Cerebellar cortex (tissue), 1 donor: Measurements from ENCODE around the gene TMEM258.

Experiments
- DNase-seq: peaks from one replicate; pipeline ENCODE4 v3.0.0-alpha.2; 2015; ENCODE audit warnings: low spot score

Gene TMEM258

DNA sequence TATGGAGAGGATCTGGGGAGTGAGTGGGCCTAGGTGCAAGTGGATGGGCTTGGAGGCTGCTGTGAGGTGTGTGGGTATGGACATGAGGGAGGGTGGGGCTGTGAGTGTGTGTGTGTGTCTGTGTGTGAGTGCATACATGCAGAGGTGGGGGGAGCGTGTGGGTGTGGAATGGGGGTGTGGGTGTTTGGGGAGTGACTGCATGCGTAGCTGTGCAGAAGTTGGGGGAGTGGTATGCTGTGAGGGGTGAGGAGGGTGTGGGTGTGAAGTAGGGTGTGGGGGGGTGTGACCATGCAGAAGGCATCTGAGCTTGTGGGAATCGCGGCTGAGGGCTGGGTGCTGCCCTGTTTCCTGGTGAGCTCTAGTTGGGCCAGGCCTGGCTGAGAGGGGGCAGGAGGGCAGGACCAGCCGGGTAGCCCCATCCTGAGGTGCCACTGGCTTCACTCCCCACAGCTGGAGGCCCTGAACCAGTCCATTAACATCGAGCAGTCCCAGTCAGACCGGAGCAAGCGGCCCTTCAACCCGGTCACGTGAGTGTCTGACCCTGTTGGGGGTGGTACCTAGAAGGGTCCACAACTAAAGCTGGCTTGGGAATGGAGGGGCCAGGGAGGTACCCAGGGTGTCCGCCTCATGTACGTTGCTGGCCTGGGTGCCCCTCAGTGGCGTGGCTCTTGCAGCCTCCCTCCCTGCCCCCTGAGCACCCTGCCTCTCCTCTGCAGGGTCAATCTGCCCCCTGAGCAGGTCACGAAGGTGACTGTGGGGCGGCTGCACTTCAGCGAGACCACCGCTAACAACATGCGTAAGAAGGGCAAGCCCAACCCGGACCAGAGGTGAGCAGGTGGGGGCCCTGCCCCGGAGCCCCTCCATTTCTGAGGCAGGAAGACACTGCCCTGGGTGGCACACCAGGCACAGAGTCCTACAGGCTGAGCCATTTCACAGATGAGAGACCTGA lies 16.5 kb downstream of the TMEM258 start:
- no peak for DNase-seq

DNA sequence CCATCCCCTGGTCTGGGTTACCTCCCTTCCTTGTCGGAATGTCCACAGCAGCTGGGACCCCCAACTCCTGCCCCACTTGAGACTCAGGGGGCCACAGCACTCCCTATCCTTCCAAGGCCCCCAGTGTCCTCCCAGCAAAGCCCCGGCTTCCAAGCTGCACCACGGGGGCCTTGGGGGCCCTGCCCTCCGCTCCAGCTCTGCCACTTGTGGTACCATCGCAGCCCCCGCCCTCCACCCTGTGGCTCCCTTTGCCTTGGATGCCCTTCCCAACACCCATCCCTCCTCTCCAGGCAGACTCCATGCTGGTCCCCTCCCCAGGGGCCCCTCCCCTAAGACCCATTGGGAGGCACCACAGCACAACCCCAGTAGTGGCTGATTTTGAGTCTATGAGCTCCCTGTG lies 17.3 kb downstream of the TMEM258 start:
- DNase-seq: no peak

DNA sequence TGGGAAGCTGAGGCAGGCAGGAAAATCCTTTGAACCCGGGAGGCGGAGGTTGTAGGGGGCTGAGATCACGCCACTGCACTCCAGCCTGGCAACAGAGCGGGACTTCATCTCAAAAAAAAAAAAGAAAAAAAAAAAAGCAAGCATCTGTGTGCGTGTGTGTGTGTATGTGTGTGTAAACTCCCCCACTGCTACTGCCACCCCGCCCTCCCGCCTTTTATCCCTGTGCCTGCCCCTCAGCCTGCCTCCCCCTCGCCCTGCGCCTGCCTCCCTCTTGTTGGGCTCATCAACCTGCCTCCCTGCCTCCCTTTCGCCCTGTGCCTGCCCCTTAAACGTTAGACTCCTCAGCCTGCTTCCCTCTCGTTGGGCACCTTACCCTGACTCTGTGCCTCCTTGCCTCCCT lies 18.0 kb downstream of the TMEM258 start:
- no peak for DNase-seq

DNA sequence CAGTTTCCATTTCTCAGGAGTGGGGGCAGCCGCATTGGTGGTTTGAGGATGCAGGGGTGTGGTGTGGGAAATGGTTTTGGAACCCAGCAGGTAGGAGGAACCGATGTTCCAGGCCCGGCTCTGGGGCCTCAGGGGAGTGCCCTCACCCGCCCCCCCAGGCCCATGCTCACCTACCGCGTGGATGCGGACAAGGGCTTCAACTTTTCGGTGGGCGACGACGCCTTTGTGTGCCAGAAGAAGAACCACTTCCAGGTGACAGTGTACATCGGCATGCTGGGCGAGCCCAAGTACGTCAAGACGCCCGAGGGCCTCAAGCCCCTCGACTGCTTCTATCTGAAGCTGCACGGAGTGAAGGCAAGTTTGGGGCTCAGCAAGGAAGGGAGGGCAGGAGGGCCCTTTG lies 18.6 kb downstream of the TMEM258 start:
- no peak for DNase-seq

DNA sequence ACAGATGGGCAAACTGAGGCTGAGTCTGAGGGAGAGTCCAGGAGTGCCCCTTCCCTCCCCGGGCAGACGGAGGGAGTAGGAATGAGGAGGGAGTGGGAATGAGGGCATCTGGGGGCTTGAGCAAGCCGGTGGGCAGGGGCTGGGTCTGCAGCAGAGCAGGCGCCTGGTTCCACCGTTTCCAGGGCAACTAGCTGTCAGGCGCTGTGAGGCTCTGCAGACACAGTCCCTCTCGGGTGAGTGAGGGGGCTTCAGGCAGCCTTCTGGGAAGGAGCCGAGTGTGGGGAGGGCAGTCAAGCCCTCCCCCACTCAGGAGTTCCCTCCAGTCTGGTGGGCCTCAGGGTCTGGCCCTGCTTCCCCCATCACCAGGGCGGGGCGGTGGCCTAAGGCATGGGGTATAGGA lies 19.0 kb downstream of the TMEM258 start:
- DNase-seq: no peak

DNA sequence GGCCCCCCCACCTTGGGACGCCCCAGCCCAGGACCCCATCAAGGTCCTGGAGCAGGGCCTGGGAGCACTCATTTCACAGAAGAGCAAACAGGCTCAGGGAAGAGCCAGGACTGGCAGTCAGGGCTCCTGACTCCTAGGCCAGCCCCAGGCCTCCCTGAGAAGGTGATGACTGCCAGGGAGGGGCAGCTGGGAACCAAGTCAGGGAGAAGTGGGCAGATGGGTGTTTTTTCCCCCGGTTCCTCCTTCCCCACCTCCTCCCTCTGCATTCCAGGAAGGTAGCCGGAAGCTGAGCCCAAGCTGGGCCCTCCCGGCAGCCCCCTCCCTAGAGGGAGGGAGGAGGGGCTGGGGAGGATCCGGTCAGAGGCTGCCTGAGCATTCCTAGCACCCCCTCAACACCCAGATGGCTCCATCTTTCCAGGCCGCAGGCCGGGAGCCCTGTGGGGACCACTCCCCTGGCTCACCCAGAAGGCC lies 20.4 kb downstream of the TMEM258 start:
- no peak for DNase-seq

DNA sequence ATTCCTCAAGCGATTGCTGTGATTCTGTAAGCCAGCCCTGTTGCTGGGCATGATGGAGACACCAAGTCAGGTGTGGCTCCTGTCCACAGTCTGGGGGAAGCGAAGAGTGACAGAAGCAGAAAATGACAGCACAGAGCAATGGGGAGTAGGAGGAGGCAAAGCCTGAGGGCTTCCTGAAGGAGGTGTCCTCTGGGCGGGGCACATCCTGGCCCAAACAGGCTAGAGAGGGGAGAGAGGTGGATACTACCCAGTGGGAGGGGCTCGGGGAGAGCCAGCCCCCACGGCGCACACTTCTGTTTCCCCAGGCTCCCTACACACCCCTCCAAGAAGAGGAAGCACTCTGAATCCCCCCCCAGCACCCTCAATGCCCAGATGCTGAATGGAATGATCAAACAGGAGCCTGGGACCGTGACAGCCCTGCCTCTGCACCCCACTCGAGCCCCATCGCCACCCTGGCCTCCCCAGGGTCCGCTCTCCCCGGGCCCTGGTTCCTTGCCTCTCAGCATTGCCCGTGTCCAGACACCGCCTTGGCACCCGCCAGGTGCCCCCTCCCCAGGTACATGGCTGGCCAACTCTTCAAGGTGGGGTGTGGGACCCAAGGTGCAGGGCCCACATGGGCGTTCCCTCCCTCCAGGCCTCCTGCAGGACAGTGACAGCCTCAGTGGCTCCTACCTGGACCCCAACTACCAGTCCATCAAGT lies 21.1 kb downstream of the TMEM258 start:
- no peak for DNase-seq

DNA sequence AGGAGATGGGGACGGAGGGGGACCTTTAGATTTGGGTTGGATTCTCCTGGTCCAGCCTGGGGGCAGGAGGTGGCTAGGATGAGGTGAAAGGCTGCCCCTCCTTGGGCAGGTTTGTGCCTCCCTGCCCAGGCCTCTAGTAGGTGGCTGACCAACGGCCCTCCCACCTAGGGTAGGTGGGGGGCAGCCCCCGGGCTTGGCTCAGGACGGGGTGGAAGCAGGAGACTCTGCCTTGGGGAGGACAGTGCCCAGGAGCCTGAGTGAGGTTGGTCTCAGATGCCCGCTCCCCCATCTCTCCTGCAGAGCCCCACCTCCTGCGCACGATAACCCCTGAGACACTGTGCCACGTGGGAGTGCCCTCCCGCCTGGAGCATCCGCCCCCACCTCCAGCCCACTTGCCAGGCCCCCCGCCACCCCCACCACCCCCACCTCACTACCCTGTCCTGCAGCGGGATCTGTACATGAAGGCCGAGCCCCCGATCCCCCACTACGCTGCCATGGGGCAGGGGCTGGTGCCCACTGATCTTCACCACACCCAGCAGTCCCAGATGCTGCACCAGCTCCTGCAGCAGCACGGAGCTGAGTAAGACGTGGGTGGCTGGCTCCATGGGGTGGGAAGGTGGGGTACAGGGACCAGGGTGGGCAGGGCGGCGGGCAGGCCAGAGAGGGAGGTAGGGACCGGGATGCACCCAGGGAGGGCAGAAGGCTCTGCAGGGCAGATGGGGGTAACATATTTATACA lies 22.3 kb downstream of the TMEM258 start:
- DNase-seq: no peak

DNA sequence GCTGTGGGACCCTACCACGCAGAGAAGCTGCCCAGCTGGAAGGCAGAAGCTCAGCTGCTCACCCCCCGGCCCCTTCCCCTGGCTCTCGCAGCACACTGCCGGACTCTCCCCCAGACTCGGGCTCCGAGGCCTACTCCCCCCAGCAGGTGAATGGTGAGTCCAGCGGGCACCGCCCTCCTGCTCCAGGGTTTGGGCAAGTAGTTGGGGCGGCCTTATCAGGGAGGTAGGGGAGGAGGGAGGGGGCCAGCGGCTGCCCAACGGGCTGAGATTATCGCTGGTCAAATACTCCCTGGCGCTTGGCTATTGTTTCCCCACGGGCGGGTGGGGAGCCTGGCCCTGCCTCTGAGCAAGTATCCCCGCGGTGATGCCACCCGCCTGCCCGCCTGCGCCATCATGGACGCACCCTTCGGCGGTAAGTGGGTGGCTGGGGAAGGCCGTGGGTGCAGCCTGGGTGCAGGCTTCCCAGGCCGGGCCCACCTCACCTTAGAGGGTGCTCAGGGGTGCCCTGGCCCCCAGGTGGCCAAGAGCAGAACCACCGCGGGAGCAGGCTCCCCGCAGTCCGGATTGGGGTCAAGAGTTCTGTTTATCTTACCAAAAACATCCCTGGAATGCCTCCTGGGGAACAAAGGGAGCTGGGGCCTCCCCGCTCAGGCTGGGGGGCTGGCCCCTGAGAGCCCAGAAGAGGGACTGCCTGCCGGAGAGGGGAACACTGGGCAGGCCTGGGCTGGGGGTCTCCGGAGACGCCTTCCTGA lies 23.1 kb downstream of the TMEM258 start:
- no peak for DNase-seq

DNA sequence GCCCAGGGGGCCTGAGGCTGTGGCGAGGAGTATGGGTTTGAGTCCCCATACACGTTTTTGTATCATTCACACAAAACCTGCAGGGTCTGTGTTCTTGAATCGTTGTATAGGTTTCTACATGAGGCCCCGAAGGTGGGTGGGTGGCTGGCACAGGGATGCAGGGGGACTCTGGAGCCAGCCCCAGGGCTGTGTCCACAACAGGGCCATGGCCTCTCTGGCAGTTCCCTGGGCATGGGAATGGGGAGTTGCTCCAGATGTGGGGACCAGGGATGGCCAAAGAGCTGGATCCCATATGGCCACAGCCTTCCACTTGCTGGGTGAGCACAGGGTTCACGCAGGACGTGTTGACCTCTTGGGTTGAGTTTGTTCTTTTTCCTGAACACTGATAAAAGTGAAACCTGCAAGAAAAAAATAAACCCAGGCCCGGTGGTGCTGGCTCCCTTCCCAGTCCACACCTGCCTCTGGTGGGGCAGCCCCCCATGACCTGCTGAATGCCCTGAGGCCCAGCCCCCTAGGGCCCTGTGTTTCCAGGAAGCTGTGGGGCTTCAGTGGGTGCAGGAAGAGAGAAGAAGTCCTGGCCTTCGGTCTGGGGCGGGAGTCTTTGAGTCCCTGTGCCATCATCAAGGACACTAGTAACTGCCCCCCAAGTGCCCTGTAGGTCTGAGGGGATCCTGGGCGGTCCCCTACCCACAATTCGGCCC lies 23.9 kb downstream of the TMEM258 start:
- DNase-seq: no peak

DNA sequence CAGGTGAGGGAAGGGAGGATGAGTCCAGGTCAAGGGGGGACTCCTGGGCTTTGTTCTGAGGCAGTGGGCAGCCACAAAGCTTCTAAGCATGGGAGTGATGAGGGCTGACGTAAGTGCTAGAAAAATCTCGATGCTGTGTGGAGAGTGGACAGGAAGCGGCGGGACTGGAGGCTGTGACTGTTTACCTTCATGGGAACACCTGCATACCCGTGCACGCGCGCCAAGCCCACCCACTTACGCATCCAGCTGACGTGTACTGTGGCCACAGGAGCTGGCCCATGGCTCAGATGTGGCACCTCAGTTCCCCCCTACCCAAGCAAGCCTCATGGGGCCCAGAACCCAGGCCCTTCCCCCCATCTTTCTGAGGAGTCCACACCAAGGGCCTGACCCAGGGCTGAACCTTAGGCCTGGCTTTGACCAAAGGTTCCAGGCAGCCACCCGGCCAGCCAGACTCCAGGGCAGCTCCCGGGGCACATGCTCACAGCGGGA lies 26.0 kb downstream of the TMEM258 start:
- no peak for DNase-seq

DNA sequence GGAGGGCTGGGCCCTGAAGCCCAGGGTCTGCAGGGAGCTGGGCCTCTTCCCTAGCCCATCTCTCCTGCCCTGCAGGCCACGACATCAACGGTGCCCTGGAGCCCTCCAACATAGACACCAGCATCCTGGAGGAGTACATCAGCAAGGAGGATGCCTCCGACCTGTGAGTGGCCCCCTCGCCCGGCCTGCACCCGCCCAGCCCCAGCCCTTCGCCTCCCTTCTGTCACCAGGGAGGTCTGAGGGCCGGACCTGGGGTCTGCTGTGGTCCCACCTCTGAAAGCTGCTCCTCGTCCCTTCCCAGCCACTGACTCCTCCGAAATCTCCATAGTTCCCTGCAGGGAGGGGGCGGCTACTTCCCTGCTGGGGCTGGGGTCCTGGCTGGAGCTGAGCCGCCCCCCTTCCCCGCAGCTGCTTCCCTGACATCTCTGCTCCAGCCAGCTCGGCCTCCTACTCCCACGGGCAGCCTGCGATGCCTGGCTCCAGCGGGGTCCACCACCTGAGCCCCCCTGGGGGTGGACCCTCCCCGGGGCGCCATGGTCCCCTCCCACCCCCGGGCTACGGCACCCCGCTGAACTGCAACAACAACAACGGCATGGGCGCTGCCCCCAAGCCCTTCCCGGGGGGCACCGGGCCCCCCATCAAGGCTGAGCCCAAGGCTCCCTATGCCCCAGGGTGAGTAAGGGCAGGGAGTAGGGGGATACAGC lies 26.7 kb downstream of the TMEM258 start:
- DNase-seq: no peak

DNA sequence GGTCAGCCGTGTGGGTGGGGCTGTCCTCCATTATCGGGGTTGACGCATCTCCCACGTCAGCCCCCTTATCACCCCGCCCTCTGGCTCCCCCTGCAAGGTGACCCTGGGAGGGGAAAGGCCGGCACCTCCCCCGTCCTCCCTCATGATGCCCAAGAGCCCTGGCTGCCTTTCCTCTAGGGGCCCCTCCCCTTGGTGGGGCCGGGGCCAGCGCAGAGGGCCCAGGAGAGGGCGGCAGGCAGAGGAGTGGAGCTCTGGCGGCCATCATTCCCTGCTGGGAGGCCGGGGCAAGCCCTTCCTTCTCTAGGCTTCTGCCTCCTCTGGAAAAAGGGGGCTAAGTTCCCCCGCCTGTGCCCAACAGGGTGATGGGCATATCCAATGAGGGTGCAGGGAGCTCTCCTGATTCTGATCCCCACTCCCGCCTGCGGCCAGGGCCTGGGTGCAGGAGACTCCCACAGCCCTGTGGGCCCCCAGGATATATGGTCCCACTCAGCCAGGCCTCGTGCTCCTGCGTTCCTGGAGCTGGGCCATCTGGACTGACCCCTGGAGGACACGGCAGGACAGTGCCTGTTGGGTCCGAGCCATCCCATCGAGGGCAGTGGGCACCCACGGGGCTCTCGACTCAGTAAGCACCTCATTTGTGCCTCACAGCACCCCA lies 27.7 kb downstream of the TMEM258 start:
- DNase-seq: no peak

DNA sequence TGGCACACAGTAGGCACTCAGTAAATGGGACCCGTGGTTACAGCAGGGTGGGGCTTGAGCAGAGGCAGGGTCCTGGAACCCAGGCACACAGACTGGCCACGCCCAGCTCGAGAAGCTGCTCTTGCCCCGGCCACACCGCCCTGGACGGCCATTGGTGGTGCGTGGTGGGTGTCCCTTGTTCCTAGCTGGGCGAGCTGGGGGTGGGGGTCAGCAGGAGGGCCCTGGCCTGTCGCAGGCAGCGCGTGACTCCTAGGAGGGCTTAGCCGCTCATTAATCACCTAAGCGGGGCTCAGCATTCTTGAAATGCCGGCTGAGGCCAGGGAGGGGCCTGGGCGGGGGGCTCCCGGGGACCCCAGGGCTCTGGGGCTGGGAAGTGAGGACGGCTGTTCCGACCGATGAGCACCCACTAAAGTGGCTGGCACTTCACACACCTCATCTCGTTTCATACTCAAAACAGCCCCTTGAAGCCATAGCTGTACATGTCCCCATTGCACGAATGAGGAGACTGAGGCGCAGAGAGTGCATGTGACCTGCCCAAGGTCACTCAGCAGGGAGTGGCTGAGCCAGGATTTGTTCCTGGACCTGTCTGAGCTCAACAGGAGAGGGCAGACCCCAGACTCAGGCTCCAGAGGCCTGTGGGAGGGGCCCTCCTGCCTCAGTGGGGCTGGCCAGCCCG lies 28.3 kb downstream of the TMEM258 start:
- no peak for DNase-seq

DNA sequence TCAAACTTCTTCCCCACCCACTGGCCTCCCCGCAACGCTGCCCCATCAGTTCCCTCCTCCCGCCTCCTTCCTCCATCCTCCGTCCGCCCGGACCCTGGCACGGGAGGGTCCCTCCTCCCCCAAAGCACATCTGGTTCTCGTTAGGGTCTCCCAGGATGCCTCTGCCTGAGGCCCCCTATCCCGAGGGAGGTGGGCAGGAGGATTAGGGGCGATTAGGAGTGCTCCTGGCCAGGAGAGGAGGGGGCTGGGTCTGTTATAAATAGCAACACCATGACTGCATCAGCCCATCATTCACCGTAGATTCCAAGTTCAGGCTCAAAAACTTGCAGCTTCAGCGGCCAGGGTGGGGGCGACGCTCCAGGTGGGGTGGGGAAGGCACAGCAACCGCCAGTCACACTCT lies 29.6 kb downstream of the TMEM258 start:
- no peak for DNase-seq

DNA sequence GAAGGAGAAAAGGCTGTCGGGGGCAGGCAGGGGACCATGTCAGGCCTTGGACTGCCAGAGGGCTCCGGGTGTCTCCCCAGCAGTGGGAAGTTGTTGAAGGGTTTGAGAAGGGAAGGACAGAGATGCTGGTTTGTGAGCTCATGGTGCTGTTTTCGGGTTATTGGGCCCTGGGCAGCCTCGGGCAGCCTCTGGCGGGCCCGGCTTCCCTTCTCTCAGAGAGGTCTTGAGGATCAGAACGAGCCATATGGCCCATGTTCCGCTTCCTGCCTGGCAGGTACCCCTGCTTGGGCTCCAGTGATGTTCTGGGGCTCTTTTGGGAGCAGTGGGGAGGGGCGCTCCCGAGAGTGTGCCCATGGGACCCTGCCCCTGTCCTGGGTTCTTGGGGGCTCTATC lies 30.2 kb downstream of the TMEM258 start:
- no peak for DNase-seq

DNA sequence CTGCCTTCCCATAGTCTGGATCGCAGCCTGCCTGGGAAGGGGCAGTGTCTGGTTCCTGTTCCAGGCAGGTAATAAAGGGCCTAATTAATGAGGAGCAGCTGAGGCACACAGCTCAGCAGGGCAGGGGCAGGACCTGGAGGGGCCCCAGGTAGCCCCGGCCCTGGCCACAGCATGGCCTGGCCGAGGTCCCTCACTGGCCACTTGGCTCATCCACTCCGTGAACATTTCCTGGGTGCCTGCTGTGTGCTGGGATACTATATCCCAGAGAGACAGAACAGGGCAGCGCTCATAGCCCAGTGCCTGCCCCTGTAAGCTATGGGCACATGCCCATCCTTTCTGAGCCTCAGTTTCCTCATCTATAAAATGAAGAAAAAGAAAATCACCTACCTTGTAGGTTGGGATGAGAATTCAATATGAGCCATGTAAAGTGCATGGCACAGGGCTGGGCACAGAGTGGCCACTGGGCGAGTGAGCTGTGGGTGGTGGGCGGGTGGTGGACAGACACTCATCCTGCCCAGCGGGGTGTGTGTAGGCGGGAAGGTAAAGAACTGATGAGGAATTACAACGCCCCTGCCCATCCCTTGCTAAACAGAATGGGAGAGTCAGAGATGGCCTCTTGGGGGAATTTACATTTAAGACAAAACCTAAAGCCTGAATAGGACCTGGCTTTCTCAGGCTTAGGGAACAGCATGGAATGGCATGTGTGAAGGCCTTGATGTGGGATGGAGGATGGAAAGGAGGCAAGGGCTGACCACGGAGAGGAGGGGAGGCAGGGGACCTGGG lies 30.8 kb downstream of the TMEM258 start:
- no peak for DNase-seq

DNA sequence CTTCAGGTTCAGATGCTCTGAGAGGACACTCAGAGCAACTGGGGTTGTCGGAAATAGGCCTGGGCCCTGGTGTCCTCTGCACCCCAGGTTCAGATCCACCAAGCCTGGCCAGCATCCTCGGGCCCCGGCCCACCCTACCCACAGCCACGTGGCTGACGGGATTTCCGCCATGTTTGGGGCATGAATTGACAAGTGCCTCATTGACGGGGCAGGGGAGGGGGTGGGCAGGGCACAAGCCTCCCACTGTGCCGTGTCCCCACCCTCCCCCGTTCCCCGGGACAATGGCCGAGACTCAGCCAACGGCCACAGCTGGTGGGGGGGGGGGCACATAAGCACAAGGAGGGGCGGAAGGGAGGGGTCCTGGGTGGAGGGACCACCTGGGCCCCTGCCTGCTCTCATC lies 31.5 kb downstream of the TMEM258 start:
- no peak for DNase-seq
